ENCODE results near the gene SCIN.

SCIN gene

GRCh38 chr7:12686891-12687717 lies 116.6 kb downstream of the SCIN start, which contains the start of gene ARL4A:
Gene ARL4A (plus strand): TSS chr7:12687633. CDS start chr7:12688255, 622 bp downstream.
- peak; percentile 94 for TF ChIP-seq TAF1 (IDR thresholded peaks at IDR 0.05; ENCODE audit: low read depth)
- peak; percentile 76 for TF ChIP-seq RAD21 (IDR thresholded peaks at IDR 0.05; ENCODE audit: low read depth)
- TF ChIP-seq YY1 (IDR thresholded peaks at IDR 0.05; ENCODE audit: low read depth): no peak
- TF ChIP-seq TEAD4 (IDR thresholded peaks at IDR 0.05): no peak
- TF ChIP-seq CEBPB (IDR thresholded peaks at IDR 0.05): no peak
- TF ChIP-seq REST (IDR thresholded peaks at IDR 0.05; ENCODE audit: low read depth): no peak
- TF ChIP-seq TCF12 (IDR thresholded peaks at IDR 0.05; ENCODE audit: low read depth): peak; percentile 65
- peak; percentile 36; the same call in 1 of the 2 replicates for TF ChIP-seq FOXM1 (IDR thresholded peaks at IDR 0.05; ENCODE audit: borderline replicate concordance, low read depth)
- TF ChIP-seq CREB1 (IDR thresholded peaks at IDR 0.05; ENCODE audit: low read depth): no peak
- peak; percentile 68 for TF ChIP-seq EGR1 (IDR thresholded peaks at IDR 0.05)
- peak; percentile 82 for TF ChIP-seq NFIC (IDR thresholded peaks at IDR 0.05)
- peak; percentile 47; the same call in 1 of the 2 replicates for TF ChIP-seq MAX (IDR thresholded peaks at IDR 0.05)
- no peak; the same call in 1 of the 2 replicates for TF ChIP-seq USF1 (IDR thresholded peaks at IDR 0.05)
- TF ChIP-seq ZBTB7A (IDR thresholded peaks at IDR 0.05; ENCODE audit: low read depth): no peak
- peak; percentile 28; the same call in 1 of the 2 replicates for TF ChIP-seq EP300 (IDR thresholded peaks at IDR 0.05; ENCODE audit: borderline replicate concordance)

- TF ChIP-seq CREB1 (IDR thresholded peaks at IDR 0.05; ENCODE audit: low read depth) (no peak), CEBPB (IDR thresholded peaks at IDR 0.05) (no peak), TEAD4 (IDR thresholded peaks at IDR 0.05) (no peak), YY1 (IDR thresholded peaks at IDR 0.05; ENCODE audit: low read depth) (no peak)
Measured at GRCh38 chr7:12687718-12688171, 117.2 kb downstream of the SCIN start.

- TF ChIP-seq NFIC (IDR thresholded peaks at IDR 0.05) (no peak), TEAD4 (IDR thresholded peaks at IDR 0.05) (no peak), EP300 (IDR thresholded peaks at IDR 0.05; ENCODE audit: borderline replicate concordance) (no peak), ZBTB7A (IDR thresholded peaks at IDR 0.05; ENCODE audit: low read depth) (no peak)
Measured at GRCh38 chr7:12689451-12689850, 118.9 kb downstream of the SCIN start.

GRCh38 chr7:12690041-12690878 lies 119.7 kb downstream of the SCIN start:
- TF ChIP-seq ZBTB7A (IDR thresholded peaks at IDR 0.05; ENCODE audit: low read depth): no peak
- TF ChIP-seq RAD21 (IDR thresholded peaks at IDR 0.05; ENCODE audit: low read depth): no peak
- TF ChIP-seq USF1 (IDR thresholded peaks at IDR 0.05): no peak
- no peak for TF ChIP-seq REST (IDR thresholded peaks at IDR 0.05; ENCODE audit: low read depth)

- TF ChIP-seq TCF12 (IDR thresholded peaks at IDR 0.05; ENCODE audit: low read depth) (no peak), EGR1 (IDR thresholded peaks at IDR 0.05) (no peak), REST (IDR thresholded peaks at IDR 0.05; ENCODE audit: low read depth) (no peak), YY1 (IDR thresholded peaks at IDR 0.05; ENCODE audit: low read depth) (no peak), RAD21 (IDR thresholded peaks at IDR 0.05; ENCODE audit: low read depth) (no peak), FOXM1 (IDR thresholded peaks at IDR 0.05; ENCODE audit: borderline replicate concordance, low read depth) (no peak)
Measured at GRCh38 chr7:12692035-12692434, 121.5 kb downstream of the SCIN start.

Data from Ishikawa (cell line).